ENCODE measurements around the gene PIK3CB.
"Not testable (repeated sequence)": the region's sequence is repeated elsewhere in the genome, so short reads cannot be mapped to it uniquely, and the experiment has no call there.

DNA sequence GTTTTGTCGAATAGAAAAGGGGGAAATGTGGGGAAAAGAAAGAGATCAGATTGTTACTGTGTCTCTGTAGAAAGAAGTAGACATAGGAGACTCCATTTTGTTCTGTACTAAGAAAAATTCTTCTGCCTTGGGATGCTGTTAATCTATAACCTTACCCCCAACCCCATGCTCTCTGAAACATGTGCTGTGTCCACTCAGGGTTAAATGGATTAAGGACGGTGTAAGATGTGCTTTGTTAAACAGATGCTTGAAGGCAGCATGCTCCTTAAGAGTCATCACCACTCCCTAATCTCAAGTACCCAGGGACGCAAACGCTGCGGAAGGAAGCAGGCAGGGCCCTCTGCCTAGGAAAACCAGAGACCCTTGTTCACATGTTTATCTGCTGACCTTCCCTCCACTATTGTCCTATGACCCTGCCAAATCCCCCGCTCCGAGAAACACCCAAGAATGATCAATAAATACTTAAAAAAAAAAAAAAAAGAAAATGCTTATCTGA, 49.3 kb downstream of the PIK3CB start:
- TF ChIP-seq, protein P1, sequence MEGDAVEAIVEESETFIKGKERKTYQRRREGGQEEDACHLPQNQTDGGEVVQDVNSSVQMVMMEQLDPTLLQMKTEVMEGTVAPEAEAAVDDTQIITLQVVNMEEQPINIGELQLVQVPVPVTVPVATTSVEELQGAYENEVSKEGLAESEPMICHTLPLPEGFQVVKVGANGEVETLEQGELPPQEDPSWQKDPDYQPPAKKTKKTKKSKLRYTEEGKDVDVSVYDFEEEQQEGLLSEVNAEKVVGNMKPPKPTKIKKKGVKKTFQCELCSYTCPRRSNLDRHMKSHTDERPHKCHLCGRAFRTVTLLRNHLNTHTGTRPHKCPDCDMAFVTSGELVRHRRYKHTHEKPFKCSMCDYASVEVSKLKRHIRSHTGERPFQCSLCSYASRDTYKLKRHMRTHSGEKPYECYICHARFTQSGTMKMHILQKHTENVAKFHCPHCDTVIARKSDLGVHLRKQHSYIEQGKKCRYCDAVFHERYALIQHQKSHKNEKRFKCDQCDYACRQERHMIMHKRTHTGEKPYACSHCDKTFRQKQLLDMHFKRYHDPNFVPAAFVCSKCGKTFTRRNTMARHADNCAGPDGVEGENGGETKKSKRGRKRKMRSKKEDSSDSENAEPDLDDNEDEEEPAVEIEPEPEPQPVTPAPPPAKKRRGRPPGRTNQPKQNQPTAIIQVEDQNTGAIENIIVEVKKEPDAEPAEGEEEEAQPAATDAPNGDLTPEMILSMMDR (IDR thresholded peaks at IDR 0.05 in 4 of 5, conservative IDR thresholded peaks at IDR 0.05 in 1 of 5), result not testable (repeated sequence)
- not testable (repeated sequence) for TF ChIP-seq POLR2A (IDR thresholded peaks at IDR 0.05)
